ENCODE data around the gene LRP8.

DNA sequence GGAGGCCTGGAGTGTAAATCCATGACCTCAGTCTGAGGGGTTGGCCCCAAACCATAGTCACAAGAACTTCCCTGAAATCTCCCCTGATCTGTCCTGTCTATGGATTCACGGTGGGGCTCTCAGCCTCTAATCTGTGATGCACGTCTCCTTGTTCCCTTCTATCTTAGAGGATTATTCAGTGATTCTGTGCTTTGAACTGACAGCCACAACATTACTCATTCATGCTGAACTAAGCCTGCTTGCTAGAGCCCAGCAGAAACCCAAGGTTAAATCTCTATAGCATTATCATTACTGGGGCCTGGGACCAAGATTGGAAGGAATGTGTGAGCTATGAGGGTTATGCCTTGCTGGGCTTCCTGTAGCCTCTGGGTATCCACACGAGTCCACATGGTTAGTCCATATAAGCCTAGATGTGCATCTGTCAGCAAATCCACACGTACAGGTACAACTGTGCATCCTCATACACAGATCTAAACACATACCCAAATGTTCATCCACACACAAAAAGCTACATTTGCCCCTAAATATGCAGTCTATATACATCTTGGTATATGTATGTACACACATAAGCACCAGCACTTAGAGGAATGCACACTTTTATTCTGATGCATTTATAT lies 67.1 kb downstream of the LRP8 start:
- TF ChIP-seq, protein P1, sequence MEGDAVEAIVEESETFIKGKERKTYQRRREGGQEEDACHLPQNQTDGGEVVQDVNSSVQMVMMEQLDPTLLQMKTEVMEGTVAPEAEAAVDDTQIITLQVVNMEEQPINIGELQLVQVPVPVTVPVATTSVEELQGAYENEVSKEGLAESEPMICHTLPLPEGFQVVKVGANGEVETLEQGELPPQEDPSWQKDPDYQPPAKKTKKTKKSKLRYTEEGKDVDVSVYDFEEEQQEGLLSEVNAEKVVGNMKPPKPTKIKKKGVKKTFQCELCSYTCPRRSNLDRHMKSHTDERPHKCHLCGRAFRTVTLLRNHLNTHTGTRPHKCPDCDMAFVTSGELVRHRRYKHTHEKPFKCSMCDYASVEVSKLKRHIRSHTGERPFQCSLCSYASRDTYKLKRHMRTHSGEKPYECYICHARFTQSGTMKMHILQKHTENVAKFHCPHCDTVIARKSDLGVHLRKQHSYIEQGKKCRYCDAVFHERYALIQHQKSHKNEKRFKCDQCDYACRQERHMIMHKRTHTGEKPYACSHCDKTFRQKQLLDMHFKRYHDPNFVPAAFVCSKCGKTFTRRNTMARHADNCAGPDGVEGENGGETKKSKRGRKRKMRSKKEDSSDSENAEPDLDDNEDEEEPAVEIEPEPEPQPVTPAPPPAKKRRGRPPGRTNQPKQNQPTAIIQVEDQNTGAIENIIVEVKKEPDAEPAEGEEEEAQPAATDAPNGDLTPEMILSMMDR (IDR thresholded peaks at IDR 0.05; ENCODE audit: insufficient read depth, low read depth, low read length) = no peak
- TF ChIP-seq EZH2 (IDR thresholded peaks at IDR 0.05; ENCODE audit: insufficient read depth, low read length) = no peak

All from astrocyte (in vitro differentiated cells and primary cell).